ENCODE results near the gene OSBP2. TPM values are rescaled to one million over a fixed set of nuclear protein-coding genes. Genes with fewer than 3 reads are reported as not detected.

Gene OSBP2
- total and polyA plus RNA-seq, 2 experiments from 2014 or later = 2.1 to 2.9 TPM

- TF ChIP-seq CTCF (conservative IDR thresholded peaks at IDR 0.05; ENCODE audit: low read depth in 2 of 2) (no peak), NANOG (IDR thresholded peaks at IDR 0.05; ENCODE audit: borderline replicate concordance) (no peak)
These were observed 183.2 kb downstream of the OSBP2 start (continued) for GRCh38 chr22:30877662-30878515.

GRCh38 chr22:30878516-30879414, 184.1 kb downstream of the OSBP2 start:
- ATAC-seq = no peak
- no peak for DNase-seq (ENCODE audit: low spot score)
- no peak overlapping the region for H3K4me3 ChIP-seq
- H3K36me3 ChIP-seq (ENCODE audit: insufficient read depth) = no peaks in the 10 kb centered on the region
- no peak overlapping the region for H3K4me2 ChIP-seq
- no peaks in the 10 kb centered on the region for H3K9me2 ChIP-seq (ENCODE audit: insufficient read depth)
- H3K79me2 ChIP-seq (replicated peaks; ENCODE audit: insufficient read depth) = no peaks in the 10 kb centered on the region
- Mint-ChIP-seq H3K36me3 (ENCODE audit: low read depth) (no peaks in the 10 kb centered on the region; the same call in 2 of the 3 replicates), H3K9me3 (no peaks in the 10 kb centered on the region), H3K27ac (no peak overlapping the region), H3K4me3 (no peak overlapping the region), H3K4me1 (peaks cover 8% of the 10 kb centered on the region), H3K27me3 (ENCODE audit: insufficient read depth, low read depth, poor library complexity) (peaks cover 1% of the 10 kb centered on the region)
- no peak overlapping the region for H3K27ac ChIP-seq (ENCODE audit: low read depth)
- H2AFZ ChIP-seq = no peak overlapping the region
- no peaks in the 10 kb centered on the region for H3K4me1 ChIP-seq (ENCODE audit: insufficient read depth)
- H3K27me3 ChIP-seq (ENCODE audit: insufficient read depth) = no peaks in the 10 kb centered on the region
- H4K20me1 ChIP-seq (replicated peaks; ENCODE audit: insufficient read depth) = no peaks in the 10 kb centered on the region
- H3F3A ChIP-seq (replicated peaks; ENCODE audit: low read depth) = no peaks in the 10 kb centered on the region
- TF ChIP-seq EZH2 (IDR thresholded peaks at IDR 0.05; ENCODE audit: low read depth, unreplicated experiment) (no peak), REST (IDR thresholded peaks at IDR 0.05; ENCODE audit: unreplicated experiment) (no peak), CREB1 (CRISPR knock-in tag; IDR thresholded peaks at IDR 0.05; ENCODE audit: low read depth) (no peak), ZNF462 (CRISPR knock-in tag; IDR thresholded peaks at IDR 0.05) (no peak), ETS1 (IDR thresholded peaks at IDR 0.05) (no peak), STAT1 (IDR thresholded peaks at IDR 0.05; ENCODE audit: unreplicated experiment) (no peak), NANOG (IDR thresholded peaks at IDR 0.05; ENCODE audit: borderline replicate concordance) (no peak)
